ENCODE results near the gene EPAS1. TPM values are rescaled to one million over a fixed set of nuclear protein-coding genes. Genes with fewer than 3 reads are reported as not detected.
A peak's percentile ranks its signal among the peaks of the same experiment; 100 is the strongest.

The EPAS1 gene
- total and polyA plus RNA-seq, 9 of the 15 experiments (the other 6 are each of a cell fraction or from before 2014, with no cell fraction given): 0.25 to 11.2 (median 4.1) TPM

GRCh38 chr2:46269544-46270273 lies 27.5 kb upstream of the EPAS1 start (continued):
- no peak for TF ChIP-seq HNRNPK (IDR thresholded peaks at IDR 0.05; ENCODE audit: low read depth, low read length, poor library complexity, severe bottlenecking)
- TF ChIP-seq ZNF3 (CRISPR knock-in tag; IDR thresholded peaks at IDR 0.05): no peak
- no peak for TF ChIP-seq ZNF146 (CRISPR knock-in tag; IDR thresholded peaks at IDR 0.05; ENCODE audit: unreplicated experiment)
- no peak for TF ChIP-seq MCM5 (IDR thresholded peaks at IDR 0.05; ENCODE audit: low read depth)
- TF ChIP-seq ARID3A (IDR thresholded peaks at IDR 0.05; ENCODE audit: borderline replicate concordance, low read depth, low read length): no peak
- TF ChIP-seq EP400 (IDR thresholded peaks at IDR 0.05): no peak
- TF ChIP-seq ARID1B (IDR thresholded peaks at IDR 0.05): peak; percentile 14; the same call in 1 of the 2 replicates
- no peak for TF ChIP-seq TGIF2 (CRISPR knock-in tag; IDR thresholded peaks at IDR 0.05)
- TF ChIP-seq JUN (IDR thresholded peaks at IDR 0.05; ENCODE audit: borderline replicate concordance, low read depth, low read length): 0 out of 2 replicates have a peak, but pooled peaks have one; percentile 39
- TF ChIP-seq JUN (CRISPR knock-in tag; IDR thresholded peaks at IDR 0.05; ENCODE audit: borderline replicate concordance): no peak
- TF ChIP-seq NBN (IDR thresholded peaks at IDR 0.05; ENCODE audit: low read depth): no peak
- TF ChIP-seq ZNF143 (CRISPR knock-in tag; IDR thresholded peaks at IDR 0.05): no peak
- TF ChIP-seq ZNF644 (tag; IDR thresholded peaks at IDR 0.05; ENCODE audit: low read depth): no peak
- TF ChIP-seq GTF3C2 (IDR thresholded peaks at IDR 0.05; ENCODE audit: borderline replicate concordance, extremely low read depth, insufficient read length): no peak
- no peak for TF ChIP-seq TCF15 (CRISPR knock-in tag; IDR thresholded peaks at IDR 0.05)
